Fibroblast of lung (primary cell): Measurements from ENCODE around the gene FOXD1.

Experiments used
- CTCF ChIP-seq, 2 donors: IDR thresholded peaks in 1 of 2; conservative IDR thresholded peaks in 1 of 2; 1 replicate in 1 of 2; 2 replicates in 1 of 2; pipeline ENCODE4 v1.5.1; 2011 to 2012; ENCODE audit warnings: low read length in 2 of 2, control low read depth in 1 of 2, inconsistent platforms in 1 of 2, low read depth in 1 of 2, mild to moderate bottlenecking in 1 of 2
- EZH2 ChIP-seq: IDR thresholded peaks from 2 replicates; pipeline ENCODE4 v1.5.1; 2012; ENCODE audit warnings: low read length, control low read depth, mild to moderate bottlenecking; ENCODE audit errors: missing control alignments

GRCh38 chr5:73459366-73459765 lies 10.8 kb upstream of the FOXD1 start:
- TF ChIP-seq CTCF (conservative IDR thresholded peaks at IDR 0.05 in 1 of 2, IDR thresholded peaks at IDR 0.05 in 1 of 2; ENCODE audit: low read depth in 1 of 2, low read length in 2 of 2) (no peak), EZH2 (no peak)
